GM23248 (cell line): ENCODE measurements around the gene FAT2.

Experiments
- EZH2 ChIP-seq: fragments of 200-600 bp; sonication (generic); IDR thresholded peaks from 2 replicates; pipeline ENCODE4 v1.6.1; 2018; ENCODE audit warnings: antibody characterized with exemption, mild to moderate bottlenecking; ENCODE audit not compliant: insufficient read depth, poor library complexity, severe bottlenecking
- EZH2phosphoT487 ChIP-seq: fragments of 200-600 bp; sonication (generic); IDR thresholded peaks from 2 replicates; pipeline ENCODE4 v1.6.1; 2018; ENCODE audit warnings: antibody characterized with exemption, moderate library complexity, mild to moderate bottlenecking, low read depth; ENCODE audit not compliant: insufficient read depth

DNA sequence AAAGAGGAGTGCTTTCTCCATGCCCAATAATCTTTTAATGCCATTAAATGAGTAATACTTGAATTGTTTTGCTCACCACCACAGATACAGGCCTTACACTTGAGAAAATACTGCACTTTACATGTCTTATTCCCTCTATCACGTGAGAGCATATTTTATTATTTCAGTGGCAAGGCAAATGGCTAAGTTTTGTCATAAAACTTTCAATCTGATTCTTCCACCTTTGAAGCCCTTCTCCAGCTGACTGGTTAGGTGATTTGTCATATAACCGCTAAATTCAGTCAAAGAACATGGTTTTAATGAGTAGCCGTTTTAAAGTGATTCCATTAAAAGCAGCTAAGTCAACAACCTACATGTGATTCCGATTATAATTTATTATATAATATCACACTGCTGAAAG is 43.8 kb downstream of the FAT2 start:
- TF ChIP-seq EZH2phosphoT487 (no peak), EZH2 (no peak)
